Measurements from ENCODE around the gene CHMP1A.

DNA sequence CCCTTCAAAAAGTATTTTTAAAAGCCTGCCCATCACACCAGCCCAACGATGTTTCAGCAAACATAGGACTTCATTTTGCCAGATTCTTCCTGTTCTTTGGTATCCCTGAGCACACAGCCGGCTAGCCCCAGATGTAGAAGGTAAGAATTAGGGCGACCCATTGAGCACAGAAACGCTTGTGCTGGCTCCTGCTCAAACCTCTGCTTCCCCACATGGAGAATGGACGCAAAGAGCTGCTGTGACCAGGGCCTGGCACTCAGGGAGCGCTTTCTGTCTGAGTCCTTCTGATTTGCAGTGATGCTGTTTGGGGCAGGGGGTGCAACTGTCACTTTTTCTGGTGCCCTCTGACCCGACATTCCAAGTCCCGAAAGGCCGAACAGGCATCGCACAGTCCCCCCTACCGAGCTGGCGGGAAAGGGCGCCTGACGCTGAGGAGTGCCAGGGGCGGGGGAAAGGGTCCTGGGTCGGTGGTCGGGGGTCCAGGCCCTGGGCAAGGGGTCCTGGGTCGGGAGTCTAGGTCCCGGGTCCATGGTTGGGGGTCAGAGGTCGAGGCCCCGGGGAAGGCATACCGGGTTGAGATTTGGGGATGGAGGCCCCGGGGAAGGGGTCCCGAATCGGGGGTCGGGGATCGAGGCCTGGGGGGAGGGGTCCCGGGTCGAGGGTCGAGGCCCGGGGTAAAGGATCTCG is 930 bp downstream of the CHMP1A start:
- TF ChIP-seq, protein P1, sequence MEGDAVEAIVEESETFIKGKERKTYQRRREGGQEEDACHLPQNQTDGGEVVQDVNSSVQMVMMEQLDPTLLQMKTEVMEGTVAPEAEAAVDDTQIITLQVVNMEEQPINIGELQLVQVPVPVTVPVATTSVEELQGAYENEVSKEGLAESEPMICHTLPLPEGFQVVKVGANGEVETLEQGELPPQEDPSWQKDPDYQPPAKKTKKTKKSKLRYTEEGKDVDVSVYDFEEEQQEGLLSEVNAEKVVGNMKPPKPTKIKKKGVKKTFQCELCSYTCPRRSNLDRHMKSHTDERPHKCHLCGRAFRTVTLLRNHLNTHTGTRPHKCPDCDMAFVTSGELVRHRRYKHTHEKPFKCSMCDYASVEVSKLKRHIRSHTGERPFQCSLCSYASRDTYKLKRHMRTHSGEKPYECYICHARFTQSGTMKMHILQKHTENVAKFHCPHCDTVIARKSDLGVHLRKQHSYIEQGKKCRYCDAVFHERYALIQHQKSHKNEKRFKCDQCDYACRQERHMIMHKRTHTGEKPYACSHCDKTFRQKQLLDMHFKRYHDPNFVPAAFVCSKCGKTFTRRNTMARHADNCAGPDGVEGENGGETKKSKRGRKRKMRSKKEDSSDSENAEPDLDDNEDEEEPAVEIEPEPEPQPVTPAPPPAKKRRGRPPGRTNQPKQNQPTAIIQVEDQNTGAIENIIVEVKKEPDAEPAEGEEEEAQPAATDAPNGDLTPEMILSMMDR (IDR thresholded peaks at IDR 0.05) = no peak
- no peak for TF ChIP-seq POLR2A (IDR thresholded peaks at IDR 0.05)

All from body of pancreas (tissue), 4 donors.